Activated naive CD4-positive, alpha-beta T cell treated with Interleukin-2 at 50 U/mL for 16 hours (primary cell): Measurements from ENCODE around the gene COL6A2.
"Not testable (repeated sequence)": the region's sequence is repeated elsewhere in the genome, so short reads cannot be mapped to it uniquely, and the experiment has no call there.

ENCODE experiments used
- DNase-seq: peaks from one replicate; pipeline ENCODE4 v3.0.0-alpha.2; 2020

Gene COL6A2

GRCh38 chr21:46080171-46081021 is 17.5 kb upstream of the COL6A2 start:
- no peak for DNase-seq

GRCh38 chr21:46081022-46081861 is 16.7 kb upstream of the COL6A2 start:
- DNase-seq, result no peak

- DNase-seq, result no peak
Observed at GRCh38 chr21:46081862-46082712, 15.8 kb upstream of the COL6A2 start.

- DNase-seq, result no peak
Observed at GRCh38 chr21:46082713-46082962, 15.3 kb upstream of the COL6A2 start.

- DNase-seq, result no peak
Observed at GRCh38 chr21:46082963-46083790, 14.7 kb upstream of the COL6A2 start.

GRCh38 chr21:46083791-46084561 is 13.9 kb upstream of the COL6A2 start:
- DNase-seq, result no peak

- DNase-seq, result no peak
Observed at GRCh38 chr21:46084709-46085108, 13.2 kb upstream of the COL6A2 start.

- DNase-seq, result not testable (repeated sequence)
Observed at GRCh38 chr21:46085259-46085658, 12.7 kb upstream of the COL6A2 start.

- no peak for DNase-seq
Observed at GRCh38 chr21:46087641-46088040, 10.3 kb upstream of the COL6A2 start.

GRCh38 chr21:46088189-46088588 is 9.7 kb upstream of the COL6A2 start:
- DNase-seq, result no peak

- DNase-seq, result no peak
Observed at GRCh38 chr21:46089285-46089684, 8.6 kb upstream of the COL6A2 start.

- no peak for DNase-seq
Observed at GRCh38 chr21:46091118-46091517, 6.8 kb upstream of the COL6A2 start.

GRCh38 chr21:46091631-46092025 is 6.3 kb upstream of the COL6A2 start:
- no peak for DNase-seq

- no peak for DNase-seq
Observed at GRCh38 chr21:46092026-46092764, 5.7 kb upstream of the COL6A2 start.

- no peak for DNase-seq
Observed at GRCh38 chr21:46092811-46093667, 4.9 kb upstream of the COL6A2 start.

GRCh38 chr21:46093668-46094400 is 4.1 kb upstream of the COL6A2 start:
- no peak for DNase-seq

GRCh38 chr21:46094401-46095082 is 3.4 kb upstream of the COL6A2 start:
- no peak for DNase-seq

- DNase-seq, result no peak
Observed at GRCh38 chr21:46095083-46095719, 2.7 kb upstream of the COL6A2 start.
